ENCODE measurements around the gene TRPV5.

DNA sequence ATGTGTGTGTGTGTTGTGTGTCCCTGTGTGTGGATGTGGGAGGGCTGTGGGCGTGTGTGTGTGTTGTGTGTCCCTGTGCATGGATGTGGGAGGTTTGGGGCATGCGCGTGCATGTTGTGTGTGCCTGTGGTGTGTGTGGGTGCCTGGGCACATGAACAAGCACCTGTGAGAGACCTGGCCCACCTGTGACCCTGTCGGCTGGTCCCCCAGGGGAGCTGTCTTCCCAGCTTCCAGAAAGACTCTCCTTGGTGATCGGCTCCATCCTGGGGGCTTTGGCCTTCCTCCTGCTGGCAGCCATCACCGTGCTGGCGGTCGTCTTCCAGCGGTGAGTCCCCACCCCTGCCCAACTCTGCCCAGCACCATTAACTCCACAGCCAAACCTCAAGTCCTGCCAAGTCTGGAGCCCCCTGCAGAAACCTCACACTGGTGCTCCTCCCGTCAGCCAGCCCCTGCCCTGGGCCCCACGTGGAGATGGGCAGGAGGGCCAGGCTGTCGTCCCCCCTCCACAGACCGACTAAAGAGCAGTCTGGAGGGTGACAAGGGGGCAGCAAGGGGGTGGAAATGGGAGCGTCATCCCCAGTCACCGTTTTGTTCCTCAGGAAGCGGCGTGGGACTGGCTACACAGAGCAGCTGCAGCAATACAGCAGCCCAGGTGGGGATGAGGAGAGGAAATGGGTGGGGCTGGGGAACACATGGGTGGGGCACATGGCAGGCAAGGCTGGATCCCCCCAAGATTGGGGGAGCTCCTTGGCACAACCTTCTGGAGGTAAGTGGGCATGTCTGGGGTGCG, 66.0 kb downstream of the TRPV5 start:
- TF ChIP-seq, protein P1, sequence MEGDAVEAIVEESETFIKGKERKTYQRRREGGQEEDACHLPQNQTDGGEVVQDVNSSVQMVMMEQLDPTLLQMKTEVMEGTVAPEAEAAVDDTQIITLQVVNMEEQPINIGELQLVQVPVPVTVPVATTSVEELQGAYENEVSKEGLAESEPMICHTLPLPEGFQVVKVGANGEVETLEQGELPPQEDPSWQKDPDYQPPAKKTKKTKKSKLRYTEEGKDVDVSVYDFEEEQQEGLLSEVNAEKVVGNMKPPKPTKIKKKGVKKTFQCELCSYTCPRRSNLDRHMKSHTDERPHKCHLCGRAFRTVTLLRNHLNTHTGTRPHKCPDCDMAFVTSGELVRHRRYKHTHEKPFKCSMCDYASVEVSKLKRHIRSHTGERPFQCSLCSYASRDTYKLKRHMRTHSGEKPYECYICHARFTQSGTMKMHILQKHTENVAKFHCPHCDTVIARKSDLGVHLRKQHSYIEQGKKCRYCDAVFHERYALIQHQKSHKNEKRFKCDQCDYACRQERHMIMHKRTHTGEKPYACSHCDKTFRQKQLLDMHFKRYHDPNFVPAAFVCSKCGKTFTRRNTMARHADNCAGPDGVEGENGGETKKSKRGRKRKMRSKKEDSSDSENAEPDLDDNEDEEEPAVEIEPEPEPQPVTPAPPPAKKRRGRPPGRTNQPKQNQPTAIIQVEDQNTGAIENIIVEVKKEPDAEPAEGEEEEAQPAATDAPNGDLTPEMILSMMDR (IDR thresholded peaks at IDR 0.05), result no peak
- no peak for TF ChIP-seq POLR2A (IDR thresholded peaks at IDR 0.05)
